GM18498 (cell line): ENCODE data around the gene MYH13.

Source experiments
- ATAC-seq: cut with Tn5 transposase; IDR thresholded peaks from one replicate; pipeline ENCODE4 v1.9.1; 2021; ENCODE audit warnings: mild to moderate bottlenecking, moderate library complexity; ENCODE audit not compliant: unreplicated experiment

Gene MYH13

GRCh38 chr17:10262451-10262850 is 110.4 kb downstream of the MYH13 start:
- ATAC-seq, result no peak

- ATAC-seq, result no peak
These were observed 111.7 kb downstream of the MYH13 start for GRCh38 chr17:10261098-10261497.

- ATAC-seq, result peak; percentile 95
These were observed 121.4 kb downstream of the MYH13 start for GRCh38 chr17:10251212-10251948.
